ENCODE data around the gene MYH14. TPM values are rescaled to one million over a fixed set of nuclear protein-coding genes. Genes with fewer than 3 reads are reported as not detected.
A peak's percentile ranks its signal among the peaks of the same experiment; 100 is the strongest.

MYH14 gene
- total RNA-seq, 1 donor from 2014 or later = not detected

DNA sequence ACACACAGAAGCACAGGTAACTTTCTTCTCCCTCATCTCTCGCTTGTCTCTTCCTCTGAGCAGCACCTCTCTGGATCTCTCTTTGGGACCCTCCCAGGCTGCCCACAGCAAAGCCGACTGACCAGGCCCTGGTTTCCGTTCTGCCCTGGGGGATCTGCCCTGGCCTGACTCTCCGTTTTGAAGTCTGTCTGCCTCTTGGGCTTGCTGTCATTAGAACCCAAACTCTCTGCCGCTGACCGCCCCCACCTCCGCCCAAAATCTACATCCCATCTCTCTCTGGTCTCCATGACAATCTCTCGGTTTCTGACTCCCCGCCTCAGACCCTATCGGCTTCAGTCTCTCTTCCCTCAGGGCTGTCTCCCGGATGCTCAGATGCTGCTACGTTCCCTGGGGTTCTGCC lies 118.8 kb downstream of the MYH14 start:
- Mint-ChIP-seq H3K4me3 (ENCODE audit: unreplicated experiment) (peak overlapping the region; percentile 18), H3K4me1 (ENCODE audit: unreplicated experiment) (no peaks in the 10 kb centered on the region), H3K9me3 (ENCODE audit: unreplicated experiment) (peaks cover 54% of the 10 kb centered on the region), H3K27ac (ENCODE audit: unreplicated experiment) (no peak overlapping the region), H3K36me3 (ENCODE audit: low read depth, unreplicated experiment) (peaks cover 47% of the 10 kb centered on the region), H3K27me3 (ENCODE audit: unreplicated experiment) (peaks cover 34% of the 10 kb centered on the region)
- no peak for DNase-seq (ENCODE audit: low spot score)
- TF ChIP-seq, protein P1, sequence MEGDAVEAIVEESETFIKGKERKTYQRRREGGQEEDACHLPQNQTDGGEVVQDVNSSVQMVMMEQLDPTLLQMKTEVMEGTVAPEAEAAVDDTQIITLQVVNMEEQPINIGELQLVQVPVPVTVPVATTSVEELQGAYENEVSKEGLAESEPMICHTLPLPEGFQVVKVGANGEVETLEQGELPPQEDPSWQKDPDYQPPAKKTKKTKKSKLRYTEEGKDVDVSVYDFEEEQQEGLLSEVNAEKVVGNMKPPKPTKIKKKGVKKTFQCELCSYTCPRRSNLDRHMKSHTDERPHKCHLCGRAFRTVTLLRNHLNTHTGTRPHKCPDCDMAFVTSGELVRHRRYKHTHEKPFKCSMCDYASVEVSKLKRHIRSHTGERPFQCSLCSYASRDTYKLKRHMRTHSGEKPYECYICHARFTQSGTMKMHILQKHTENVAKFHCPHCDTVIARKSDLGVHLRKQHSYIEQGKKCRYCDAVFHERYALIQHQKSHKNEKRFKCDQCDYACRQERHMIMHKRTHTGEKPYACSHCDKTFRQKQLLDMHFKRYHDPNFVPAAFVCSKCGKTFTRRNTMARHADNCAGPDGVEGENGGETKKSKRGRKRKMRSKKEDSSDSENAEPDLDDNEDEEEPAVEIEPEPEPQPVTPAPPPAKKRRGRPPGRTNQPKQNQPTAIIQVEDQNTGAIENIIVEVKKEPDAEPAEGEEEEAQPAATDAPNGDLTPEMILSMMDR (IDR thresholded peaks at IDR 0.05; ENCODE audit: unreplicated experiment) = no peak

DNA sequence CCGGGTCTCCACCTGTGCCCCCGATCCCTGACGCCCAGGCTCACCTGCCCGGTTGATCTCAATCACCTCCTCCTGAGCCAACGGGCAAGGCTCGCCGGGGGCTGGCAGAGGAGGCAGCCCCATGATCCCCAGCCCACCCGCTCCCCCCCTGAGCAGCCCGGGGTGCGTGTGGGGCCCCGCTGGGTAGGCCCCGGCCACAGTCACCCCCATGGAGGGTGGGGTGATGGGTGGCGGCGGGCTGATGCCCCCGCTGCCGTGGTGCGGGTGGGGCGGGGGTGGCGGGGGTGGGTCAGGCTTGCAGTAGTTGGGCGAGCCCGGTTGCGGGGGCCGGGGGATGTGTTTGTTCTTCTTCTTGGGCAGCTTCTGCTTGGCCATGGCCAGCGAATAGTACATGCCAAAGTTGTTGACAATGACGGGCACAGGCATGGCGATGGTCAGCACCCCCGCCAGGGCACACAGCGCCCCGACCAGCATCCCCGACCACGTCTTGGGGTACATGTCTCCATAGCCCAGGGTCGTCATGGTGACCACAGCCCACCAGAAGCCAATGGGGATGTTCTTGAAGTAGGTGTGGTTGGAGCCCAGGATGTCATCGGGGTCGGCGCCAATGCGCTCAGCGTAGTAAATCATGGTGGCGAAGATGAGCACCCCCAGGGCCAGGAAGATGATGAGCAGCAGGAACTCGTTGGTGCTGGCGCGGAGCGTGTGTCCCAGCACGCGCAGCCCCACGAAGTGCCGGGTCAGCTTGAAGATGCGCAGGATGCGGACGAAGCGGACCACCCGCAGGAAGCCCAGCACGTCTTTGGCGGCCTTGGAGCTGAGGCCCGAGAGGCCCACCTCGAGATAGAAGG lies 119.7 kb downstream of the MYH14 start:
- H3K9me3 Mint-ChIP-seq (ENCODE audit: unreplicated experiment) = peaks cover 53% of the 10 kb centered on the region
- peaks cover 39% of the 10 kb centered on the region for H3K27me3 Mint-ChIP-seq (ENCODE audit: unreplicated experiment)
- H3K36me3 Mint-ChIP-seq (ENCODE audit: low read depth, unreplicated experiment) = peaks cover 53% of the 10 kb centered on the region
- H3K4me1 Mint-ChIP-seq (ENCODE audit: unreplicated experiment) = no peaks in the 10 kb centered on the region
- no peak for DNase-seq (ENCODE audit: low spot score)
- H3K4me3 Mint-ChIP-seq (ENCODE audit: unreplicated experiment) = no peak overlapping the region
- no peak overlapping the region for H3K27ac Mint-ChIP-seq (ENCODE audit: unreplicated experiment)
- TF ChIP-seq, protein P1 (IDR thresholded peaks at IDR 0.05; ENCODE audit: unreplicated experiment) = no peak

DNA sequence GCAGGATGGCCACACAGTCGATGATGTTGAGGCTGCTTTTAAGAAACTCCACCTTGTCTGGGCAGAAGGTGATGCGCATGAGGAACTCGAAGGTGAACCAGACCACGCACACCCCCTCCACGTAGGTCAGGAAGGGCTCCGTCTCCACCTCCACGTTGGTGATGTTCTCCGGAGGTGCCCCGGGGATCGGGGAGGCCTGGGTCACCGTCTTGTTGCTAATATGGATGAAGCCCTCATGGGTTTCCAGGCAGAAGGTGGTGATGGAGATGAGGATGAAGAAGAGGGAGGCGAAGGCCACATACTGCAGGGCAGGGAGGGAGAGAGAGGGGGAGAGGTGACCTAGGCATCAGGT lies 120.3 kb downstream of the MYH14 start:
- no peaks in the 10 kb centered on the region for H3K4me1 Mint-ChIP-seq (ENCODE audit: unreplicated experiment)
- H3K9me3 Mint-ChIP-seq (ENCODE audit: unreplicated experiment) = peaks cover 53% of the 10 kb centered on the region
- no peak overlapping the region for H3K4me3 Mint-ChIP-seq (ENCODE audit: unreplicated experiment)
- H3K27ac Mint-ChIP-seq (ENCODE audit: unreplicated experiment) = no peak overlapping the region
- TF ChIP-seq, protein P1 (IDR thresholded peaks at IDR 0.05; ENCODE audit: unreplicated experiment) = no peak
- H3K27me3 Mint-ChIP-seq (ENCODE audit: unreplicated experiment) = peaks cover 39% of the 10 kb centered on the region
- DNase-seq (ENCODE audit: low spot score) = no peak
- peaks cover 53% of the 10 kb centered on the region for H3K36me3 Mint-ChIP-seq (ENCODE audit: low read depth, unreplicated experiment)

DNA sequence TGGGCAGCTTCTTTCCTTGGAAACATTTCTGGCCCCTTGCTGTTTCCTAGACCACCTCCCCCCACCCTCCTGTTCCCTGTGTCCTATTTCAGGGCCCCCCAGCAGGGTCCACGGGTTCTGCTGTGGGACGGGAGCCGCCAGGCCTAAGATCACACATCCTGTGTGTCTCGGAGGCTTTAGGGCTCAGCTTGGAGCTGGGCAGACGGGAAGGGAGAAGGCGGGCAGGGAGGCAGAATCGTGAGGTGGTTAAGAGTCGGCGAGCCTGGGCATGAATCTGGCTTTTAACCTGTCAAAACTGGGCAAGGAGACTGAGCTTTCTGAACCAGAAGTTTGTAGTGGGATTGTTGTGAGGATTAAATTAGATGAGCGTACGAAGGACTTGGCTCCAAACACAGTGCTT lies 120.9 kb downstream of the MYH14 start:
- H3K9me3 Mint-ChIP-seq (ENCODE audit: unreplicated experiment) = peaks cover 48% of the 10 kb centered on the region
- peaks cover 37% of the 10 kb centered on the region for H3K27me3 Mint-ChIP-seq (ENCODE audit: unreplicated experiment)
- TF ChIP-seq, protein P1 (IDR thresholded peaks at IDR 0.05; ENCODE audit: unreplicated experiment) = no peak
- no peak overlapping the region for H3K27ac Mint-ChIP-seq (ENCODE audit: unreplicated experiment)
- H3K36me3 Mint-ChIP-seq (ENCODE audit: low read depth, unreplicated experiment) = peaks cover 50% of the 10 kb centered on the region
- no peak for DNase-seq (ENCODE audit: low spot score)
- H3K4me1 Mint-ChIP-seq (ENCODE audit: unreplicated experiment) = no peaks in the 10 kb centered on the region
- no peak overlapping the region for H3K4me3 Mint-ChIP-seq (ENCODE audit: unreplicated experiment)

DNA sequence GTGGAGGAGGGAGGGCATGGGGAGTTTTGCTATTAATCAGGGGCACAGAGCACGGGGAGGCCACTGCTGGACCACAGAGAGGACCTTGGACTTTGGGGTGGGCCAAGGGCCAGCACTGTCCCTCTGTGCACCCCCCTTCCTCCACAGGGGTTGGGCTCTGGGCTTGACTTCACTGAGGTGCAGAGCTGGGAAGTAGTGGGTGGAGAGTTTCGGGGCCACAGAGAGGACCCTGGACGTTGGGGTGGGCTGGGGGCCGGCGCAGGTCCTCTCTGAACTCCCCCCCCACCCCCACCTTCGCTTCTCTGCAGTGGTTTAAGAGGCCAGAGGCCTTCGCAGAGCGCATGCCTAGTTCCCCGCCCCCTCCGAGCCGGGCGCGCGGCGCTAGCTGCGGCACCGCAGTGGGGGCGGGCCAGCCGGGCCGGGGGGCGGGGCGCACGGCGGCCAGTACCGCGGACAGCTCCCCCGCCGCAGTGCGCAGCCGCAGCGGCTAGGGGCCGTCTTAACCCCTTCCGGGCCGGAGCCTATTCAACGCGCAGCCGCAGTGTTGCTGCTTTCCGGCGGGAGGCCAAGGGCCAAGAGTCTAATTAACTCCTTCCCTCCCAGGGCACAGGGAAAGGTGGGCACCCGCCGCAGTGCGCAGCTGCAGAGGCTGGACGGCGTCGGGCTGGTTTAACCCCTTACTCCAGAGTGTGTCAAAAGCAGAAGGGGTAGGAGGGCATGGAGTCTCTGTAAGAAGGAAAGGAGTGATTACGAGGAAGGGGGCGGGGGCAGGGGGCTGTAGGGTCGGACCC lies 122.1 kb downstream of the MYH14 start:
- Mint-ChIP-seq H3K36me3 (ENCODE audit: low read depth, unreplicated experiment) (peaks cover 54% of the 10 kb centered on the region), H3K27me3 (ENCODE audit: unreplicated experiment) (peaks cover 44% of the 10 kb centered on the region), H3K4me1 (ENCODE audit: unreplicated experiment) (no peaks in the 10 kb centered on the region), H3K9me3 (ENCODE audit: unreplicated experiment) (peaks cover 57% of the 10 kb centered on the region), H3K4me3 (ENCODE audit: unreplicated experiment) (no peak overlapping the region), H3K27ac (ENCODE audit: unreplicated experiment) (no peak overlapping the region)
- DNase-seq (ENCODE audit: low spot score) = no peak
- TF ChIP-seq, protein P1 (IDR thresholded peaks at IDR 0.05; ENCODE audit: unreplicated experiment) = no peak

All from endothelial cell (in vitro differentiated cells).